H9 (cell line): ENCODE measurements around the gene PAX8. TPM values are rescaled to one million over a fixed set of nuclear protein-coding genes. Genes with fewer than 3 reads are reported as not detected.

Source experiments
- DNase-seq: peaks from one replicate; pipeline ENCODE4 v3.0.0-alpha.2; 2017
- H2AFZ ChIP-seq: one replicate; pipeline ENCODE4 v1.6.1; 2013; ENCODE audit warnings: mild to moderate bottlenecking, low read length, control low read depth, moderate library complexity
- H2AK5ac ChIP-seq: 2 replicates; pipeline ENCODE4 v1.6.1; 2013; ENCODE audit warnings: low read length, control low read depth, mixed read lengths; ENCODE audit not compliant: insufficient read length
- H2BK120ac ChIP-seq: one replicate; pipeline ENCODE4 v1.6.1; 2013; ENCODE audit warnings: low read depth, mild to moderate bottlenecking, low read length, control low read depth, inconsistent platforms; ENCODE audit not compliant: poor library complexity, severe bottlenecking
- H2BK12ac ChIP-seq: 2 replicates; pipeline ENCODE4 v1.6.1; 2013; ENCODE audit warnings: low read length, control low read depth, mixed read lengths, low read depth; ENCODE audit not compliant: insufficient read length
- H2BK15ac ChIP-seq: 2 replicates; pipeline ENCODE4 v1.6.1; 2013; ENCODE audit warnings: low read depth, low read length, control low read depth
- H2BK20ac ChIP-seq: one replicate; pipeline ENCODE4 v1.6.1; 2013; ENCODE audit warnings: low read depth, mild to moderate bottlenecking, low read length, control low read depth, inconsistent platforms; ENCODE audit not compliant: poor library complexity, severe bottlenecking
- H2BK5ac ChIP-seq: 2 replicates; pipeline ENCODE4 v1.6.1; 2013; ENCODE audit warnings: low read length, control low read depth, mixed read lengths; ENCODE audit not compliant: insufficient read length
- H3K14ac ChIP-seq: 2 replicates; pipeline ENCODE4 v1.6.1; 2013; ENCODE audit warnings: low read length, control low read depth; ENCODE audit not compliant: insufficient read depth
- H3K18ac ChIP-seq: 2 replicates; pipeline ENCODE4 v1.6.1; 2013; ENCODE audit warnings: low read depth, mild to moderate bottlenecking, mixed read lengths, low read length, control low read depth; ENCODE audit not compliant: insufficient read length
- H3K23ac ChIP-seq: 2 replicates; pipeline ENCODE4 v1.6.1; 2013; ENCODE audit warnings: low read length, control low read depth, mixed read lengths, low read depth; ENCODE audit not compliant: insufficient read length
- H3K23me2 ChIP-seq: 2 replicates; pipeline ENCODE4 v1.6.1; 2013; ENCODE audit warnings: low read depth, mild to moderate bottlenecking, mixed read lengths, low read length, control low read depth; ENCODE audit not compliant: insufficient read length, poor library complexity, severe bottlenecking
- H3K27ac ChIP-seq: 2 replicates; pipeline ENCODE4 v1.5.1; 2013; ENCODE audit warnings: low read length, control low read depth, mixed read lengths, low read depth; ENCODE audit not compliant: insufficient read length
- H3K27me3 ChIP-seq: 2 replicates; pipeline ENCODE4 v1.6.1; 2013; ENCODE audit warnings: low read length, control low read depth, inconsistent platforms; ENCODE audit not compliant: insufficient read depth
- H3K4ac ChIP-seq: 2 replicates; pipeline ENCODE4 v1.6.1; 2013; ENCODE audit warnings: low read depth, mild to moderate bottlenecking, control low read depth, inconsistent platforms, low read length, moderate library complexity
- H3K4me1 ChIP-seq: 2 replicates; pipeline ENCODE4 v1.6.1; 2013; ENCODE audit warnings: low read length, control low read depth, inconsistent platforms; ENCODE audit not compliant: insufficient read depth
- H3K4me2 ChIP-seq: 2 replicates; pipeline ENCODE4 v1.6.1; 2013; ENCODE audit warnings: low read length, control low read depth, mixed read lengths; ENCODE audit not compliant: insufficient read length, insufficient read depth
- H3K56ac ChIP-seq: 2 replicates; pipeline ENCODE4 v1.6.1; 2013; ENCODE audit warnings: low read depth, mild to moderate bottlenecking, mixed read lengths, low read length, control low read depth; ENCODE audit not compliant: insufficient read length
- H3K79me1 ChIP-seq: 2 replicates; pipeline ENCODE4 v1.6.1; 2013; ENCODE audit warnings: low read depth, mild to moderate bottlenecking, moderate library complexity, low read length, control low read depth, inconsistent platforms; ENCODE audit not compliant: insufficient read depth, poor library complexity, severe bottlenecking
- H3K79me2 ChIP-seq: 2 replicates; pipeline ENCODE4 v1.6.1; 2013; ENCODE audit warnings: low read length, control low read depth, inconsistent platforms; ENCODE audit not compliant: insufficient read depth
- H3K9ac ChIP-seq: 2 replicates; pipeline ENCODE4 v1.6.1; 2013; ENCODE audit warnings: low read length, control low read depth, mixed read lengths; ENCODE audit not compliant: insufficient read length; ENCODE audit errors: extremely low read depth
- H3K9me3 ChIP-seq: one replicate; pipeline ENCODE4 v1.6.1; 2013; ENCODE audit warnings: low read depth, low read length, inconsistent platforms; ENCODE audit not compliant: control insufficient read depth
- H3T11ph ChIP-seq: one replicate; pipeline ENCODE4 v1.6.1; 2013; ENCODE audit warnings: mild to moderate bottlenecking, low read length, control low read depth, inconsistent platforms
- H4K20me1 ChIP-seq: one replicate; pipeline ENCODE4 v1.6.1; 2013; ENCODE audit not compliant: control insufficient read depth, insufficient read length, insufficient read depth
- H4K5ac ChIP-seq: 2 replicates; pipeline ENCODE4 v1.6.1; 2013; ENCODE audit warnings: low read depth, mild to moderate bottlenecking, mixed read lengths, low read length, control low read depth; ENCODE audit not compliant: insufficient read length
- H4K8ac ChIP-seq: replicated peaks from 2 replicates; pipeline ENCODE4 v1.6.1; 2013; ENCODE audit warnings: low read length, control low read depth, mixed read lengths, low read depth; ENCODE audit not compliant: insufficient read length
- H4K91ac ChIP-seq: 2 replicates; pipeline ENCODE4 v1.6.1; 2013; ENCODE audit warnings: low read depth, mild to moderate bottlenecking, moderate library complexity, mixed read lengths, low read length, control low read depth; ENCODE audit not compliant: insufficient read length
- H3K27ac Mint-ChIP-seq, 3 experiments: 2 replicates in 2 of 3; 3 replicates in 1 of 3; pipeline ENCODE4 v1.8.0; 2020 to 2021; ENCODE audit warnings: mixed read lengths in 3 of 3, mild to moderate bottlenecking in 1 of 3, moderate library complexity in 1 of 3
- H3K27me3 Mint-ChIP-seq: 2 replicates; pipeline ENCODE4 v1.8.0; 2021; ENCODE audit warnings: low read depth, mild to moderate bottlenecking, moderate library complexity, mixed read lengths
- H3K36me3 Mint-ChIP-seq, 3 experiments: 2 replicates in 2 of 3; 3 replicates in 1 of 3; pipeline ENCODE4 v1.8.0; 2020 to 2021; ENCODE audit warnings: low read depth in 3 of 3, mixed read lengths in 3 of 3; ENCODE audit not compliant: insufficient read depth in 1 of 3
- H3K4me1 Mint-ChIP-seq, 2 experiments: 2 replicates each; pipeline ENCODE4 v1.8.0; 2020; ENCODE audit warnings: mixed read lengths in 2 of 2
- H3K4me3 Mint-ChIP-seq, 2 experiments: 2 replicates in 1 of 2; 3 replicates in 1 of 2; pipeline ENCODE4 v1.8.0; 2020 to 2021; ENCODE audit warnings: mild to moderate bottlenecking in 2 of 2, mixed read lengths in 2 of 2, moderate library complexity in 1 of 2
- H3K9me3 Mint-ChIP-seq, 2 experiments: 2 replicates in 1 of 2; 3 replicates in 1 of 2; pipeline ENCODE4 v1.8.0; 2020; ENCODE audit warnings: mild to moderate bottlenecking in 2 of 2, mixed read lengths in 2 of 2, moderate library complexity in 1 of 2
- WGBS: extraction: QIAGEN DNeasy Blood & Tissue Kit; methylation state at CpG from one replicate; pipeline ENCODE4 v1.1.7; 2013; ENCODE audit warnings: missing lambda C conversion rate, low lambda C conversion rate, mixed read lengths; ENCODE audit not compliant: insufficient read length; ENCODE audit errors: extremely low coverage; 5-methylcytosine and 5-hydroxymethylcytosine counted together
- total RNA-seq: library from RNA; stranded (reverse); gene quantifications from 2 replicates; pipeline ENCODE4 v1.2.1, GENCODE V29; 2021
- TF ChIP-seq, protein P1 (sequence below): fragments of 200-600 bp; sonication (generic); conservative IDR thresholded peaks from 3 replicates; pipeline ENCODE4 v1.8.0; 2021; ENCODE audit warnings: antibody characterized with exemption, mild to moderate bottlenecking

Gene PAX8
- total RNA-seq, 1 experiment from 2014 or later, result not detected

DNA sequence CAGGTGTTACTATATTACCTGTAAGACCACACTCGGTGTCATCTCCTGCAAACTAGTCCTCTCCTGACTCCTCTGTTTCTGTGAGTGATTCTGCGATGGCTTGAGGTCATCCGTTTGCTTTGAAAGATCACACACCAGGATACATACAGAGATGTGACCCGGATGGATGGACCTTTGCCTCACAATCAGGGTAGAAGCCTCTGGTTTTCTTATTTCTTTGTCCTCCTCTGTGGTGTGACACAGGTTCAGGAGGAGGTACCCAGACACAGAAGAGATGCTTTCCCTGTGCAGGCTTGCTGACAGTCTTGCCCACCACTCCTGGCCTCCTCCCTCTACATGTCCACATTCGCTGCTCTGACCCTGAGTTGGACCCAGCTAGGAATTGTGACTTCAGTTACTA, 70.3 kb downstream of the PAX8 start:
- no peak overlapping the region for H3K14ac ChIP-seq
- no peak overlapping the region for H2BK120ac ChIP-seq
- TF ChIP-seq, protein P1, sequence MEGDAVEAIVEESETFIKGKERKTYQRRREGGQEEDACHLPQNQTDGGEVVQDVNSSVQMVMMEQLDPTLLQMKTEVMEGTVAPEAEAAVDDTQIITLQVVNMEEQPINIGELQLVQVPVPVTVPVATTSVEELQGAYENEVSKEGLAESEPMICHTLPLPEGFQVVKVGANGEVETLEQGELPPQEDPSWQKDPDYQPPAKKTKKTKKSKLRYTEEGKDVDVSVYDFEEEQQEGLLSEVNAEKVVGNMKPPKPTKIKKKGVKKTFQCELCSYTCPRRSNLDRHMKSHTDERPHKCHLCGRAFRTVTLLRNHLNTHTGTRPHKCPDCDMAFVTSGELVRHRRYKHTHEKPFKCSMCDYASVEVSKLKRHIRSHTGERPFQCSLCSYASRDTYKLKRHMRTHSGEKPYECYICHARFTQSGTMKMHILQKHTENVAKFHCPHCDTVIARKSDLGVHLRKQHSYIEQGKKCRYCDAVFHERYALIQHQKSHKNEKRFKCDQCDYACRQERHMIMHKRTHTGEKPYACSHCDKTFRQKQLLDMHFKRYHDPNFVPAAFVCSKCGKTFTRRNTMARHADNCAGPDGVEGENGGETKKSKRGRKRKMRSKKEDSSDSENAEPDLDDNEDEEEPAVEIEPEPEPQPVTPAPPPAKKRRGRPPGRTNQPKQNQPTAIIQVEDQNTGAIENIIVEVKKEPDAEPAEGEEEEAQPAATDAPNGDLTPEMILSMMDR, result no peak
- H3K27me3 ChIP-seq, result no peaks in the 10 kb centered on the region
- no peak overlapping the region for H3K4me2 ChIP-seq
- no peak overlapping the region for H3K23ac ChIP-seq
- Mint-ChIP-seq H3K36me3 (no peaks in the 10 kb centered on the region), H3K4me1 (peaks cover 10 to 25% of the 10 kb centered on the region in 2 experiments), H3K27me3 (peaks cover 11% of the 10 kb centered on the region), H3K9me3 (no peaks in the 10 kb centered on the region; a peak in 2 of 5 replicates), H3K27ac (no peak overlapping the region), H3K4me3 (no peak overlapping the region)
- H3K79me2 ChIP-seq, result no peaks in the 10 kb centered on the region
- no peaks in the 10 kb centered on the region for H4K20me1 ChIP-seq
- H4K5ac ChIP-seq, result no peak overlapping the region
- H2AK5ac ChIP-seq, result no peak overlapping the region
- DNase-seq, result no peak
- no peak overlapping the region for H2AFZ ChIP-seq
- no peaks in the 10 kb centered on the region for H3K9me3 ChIP-seq
- no peak overlapping the region for H4K91ac ChIP-seq
- no CpG with 5 or more reads among the region's 5 CpGs for WGBS
- no peaks in the 10 kb centered on the region; the same call in 1 of the 2 replicates for H3K4me1 ChIP-seq
- H3K27ac ChIP-seq, result no peak overlapping the region
- H3K79me1 ChIP-seq, result no peaks in the 10 kb centered on the region
- H2BK20ac ChIP-seq, result no peak overlapping the region
- H4K8ac ChIP-seq, result no peak overlapping the region
- no peak overlapping the region for H3K56ac ChIP-seq
- no peak overlapping the region for H3K9ac ChIP-seq
- H3T11ph ChIP-seq, result no peak overlapping the region
- H3K23me2 ChIP-seq, result no peaks in the 10 kb centered on the region
- H3K18ac ChIP-seq, result no peak overlapping the region
- no peak overlapping the region for H3K4ac ChIP-seq
- H2BK5ac ChIP-seq, result no peak overlapping the region
- no peak overlapping the region for H2BK12ac ChIP-seq
- no peak overlapping the region for H2BK15ac ChIP-seq
